ENCODE measurements around the gene TM7SF3.

DNA sequence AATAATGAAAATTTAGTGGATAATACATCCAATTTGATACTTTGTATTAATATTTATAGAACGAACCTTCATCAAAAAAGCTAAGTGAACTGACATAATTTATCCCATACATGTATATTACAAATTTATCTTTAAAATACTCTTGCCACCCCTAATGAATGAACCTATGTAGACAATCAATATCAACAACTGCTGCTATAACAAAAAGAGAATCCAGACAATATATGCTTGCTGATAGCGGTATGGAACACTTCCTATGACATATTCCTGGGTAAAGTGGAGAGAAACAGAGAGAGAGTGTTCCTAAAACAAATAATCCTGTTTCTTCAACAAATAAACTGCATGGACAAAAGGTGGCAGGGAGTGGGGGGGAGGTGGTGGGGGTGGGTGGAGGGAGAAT lies 31.3 kb downstream of the TM7SF3 start:
- TF ChIP-seq CTCF (conservative IDR thresholded peaks at IDR 0.05) (no peak), EZH2 (IDR thresholded peaks at IDR 0.05; ENCODE audit: low read depth) (no peak)
